Body of pancreas (tissue), 4 donors: ENCODE measurements around the gene HACD1. TPM values are rescaled to one million over a fixed set of nuclear protein-coding genes. Genes with fewer than 3 reads are reported as not detected.

Source experiments
- ATAC-seq: fragments of 150-250 bp; one replicate; pipeline ENCODE4 v1.9.1; 2016
- DNase-seq, 4 donors: peaks; one replicate each; pipeline ENCODE4 v3.0.0-alpha.2; 2019
- H3K27ac ChIP-seq, 4 donors: fragments of 200-600 bp; sonication (generic); 1 replicate in 3 of 4; 2 replicates in 1 of 4; pipeline versions ENCODE4 v1.5.1 to v1.6.1; 2016 to 2019; ENCODE audit warnings: mild to moderate bottlenecking in 1 of 4, mixed read lengths in 1 of 4, moderate library complexity in 1 of 4
- H3K27me3 ChIP-seq, 2 donors: fragments of 200-600 bp; sonication (generic); one replicate each; pipeline ENCODE4 v1.6.0; 2016; ENCODE audit warnings: mild to moderate bottlenecking in 1 of 2
- H3K36me3 ChIP-seq, 2 donors: fragments of 200-600 bp; sonication (generic); replicated peaks in 1 of 2; 2 replicates each; pipeline ENCODE4 v1.5.1; 2016; ENCODE audit warnings: low read depth in 2 of 2; ENCODE audit not compliant: insufficient read depth in 1 of 2
- H3K4me1 ChIP-seq: fragments of 200-600 bp; sonication (generic); one replicate; pipeline ENCODE4 v1.6.0; 2016
- H3K4me3 ChIP-seq, 2 donors: fragments of 200-600 bp; sonication (generic); 1 replicate in 1 of 2; 2 replicates in 1 of 2; pipeline ENCODE4 v1.5.1; 2016 to 2019
- H3K9me3 ChIP-seq, 3 donors: fragments of 200-600 bp; sonication (generic); 1 replicate in 2 of 3; 2 replicates in 1 of 3; pipeline ENCODE4 v1.5.1; 2016
- POLR2A ChIP-seq, 3 donors: fragments of 450-650 bp; IDR thresholded peaks; one replicate each; pipeline ENCODE4 v1.6.1; 2016; ENCODE audit warnings: antibody characterized with exemption in 3 of 3, mild to moderate bottlenecking in 2 of 3
- WGBS, 2 donors: methylation state at CpG; one replicate each; pipeline ENCODE4 v1.1.5; 2017; 5-methylcytosine and 5-hydroxymethylcytosine counted together
- intact Hi-C: fragments of 100-400 bp; cut with DNase I; formaldehyde crosslinking; loops from one replicate; pipeline ENCODE4 v1.15.1; 2023
- total RNA-seq, 2 donors: library from RNA; depleted of rRNA; stranded (reverse); fragments of >200 nt; gene quantifications; one replicate each; pipeline ENCODE4 v1.1.0, GENCODE V29; 2016
- TF ChIP-seq, protein P1 (sequence below), 7 experiments: fragments of 450-650 bp in 4 of 7; fragments of 200-600 bp in 3 of 7; sonication (generic) in 3 of 7; IDR thresholded peaks; one replicate each; pipeline ENCODE4 v1.5.1; 2016 to 2019; ENCODE audit warnings: antibody characterized with exemption in 7 of 7

The HACD1 gene
- total RNA-seq, 2 donors from 2014 or later = 1.0 to 4.9 TPM

DNA sequence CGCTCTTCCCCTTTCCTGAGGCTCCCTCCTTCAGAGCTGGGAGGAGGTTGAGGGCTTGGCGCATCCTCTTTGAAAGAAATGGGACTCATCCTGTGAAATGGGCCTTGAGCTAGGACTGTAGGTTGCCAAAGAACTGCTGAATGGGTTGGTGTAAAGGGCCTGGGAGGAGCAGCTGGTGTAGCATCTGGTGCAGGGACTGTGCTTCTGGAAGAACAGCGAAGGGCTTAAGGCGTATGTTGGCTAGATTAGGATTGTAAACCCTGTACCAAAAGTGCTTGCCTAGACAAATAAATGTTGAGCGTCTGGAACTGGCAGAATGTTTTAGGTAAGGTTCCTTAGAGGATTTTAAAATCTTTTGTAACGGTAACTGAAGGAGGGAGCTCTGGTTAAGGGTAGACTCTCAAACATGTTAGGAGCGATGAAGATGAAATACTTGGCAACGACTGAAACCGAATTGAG is 27.3 kb upstream of the HACD1 start:
- H3K9me3 ChIP-seq = no peaks in the 10 kb centered on the region
- H3K27ac ChIP-seq = peak overlapping the region; percentile 88 to 100 (median 97)
- TF ChIP-seq, protein P1, sequence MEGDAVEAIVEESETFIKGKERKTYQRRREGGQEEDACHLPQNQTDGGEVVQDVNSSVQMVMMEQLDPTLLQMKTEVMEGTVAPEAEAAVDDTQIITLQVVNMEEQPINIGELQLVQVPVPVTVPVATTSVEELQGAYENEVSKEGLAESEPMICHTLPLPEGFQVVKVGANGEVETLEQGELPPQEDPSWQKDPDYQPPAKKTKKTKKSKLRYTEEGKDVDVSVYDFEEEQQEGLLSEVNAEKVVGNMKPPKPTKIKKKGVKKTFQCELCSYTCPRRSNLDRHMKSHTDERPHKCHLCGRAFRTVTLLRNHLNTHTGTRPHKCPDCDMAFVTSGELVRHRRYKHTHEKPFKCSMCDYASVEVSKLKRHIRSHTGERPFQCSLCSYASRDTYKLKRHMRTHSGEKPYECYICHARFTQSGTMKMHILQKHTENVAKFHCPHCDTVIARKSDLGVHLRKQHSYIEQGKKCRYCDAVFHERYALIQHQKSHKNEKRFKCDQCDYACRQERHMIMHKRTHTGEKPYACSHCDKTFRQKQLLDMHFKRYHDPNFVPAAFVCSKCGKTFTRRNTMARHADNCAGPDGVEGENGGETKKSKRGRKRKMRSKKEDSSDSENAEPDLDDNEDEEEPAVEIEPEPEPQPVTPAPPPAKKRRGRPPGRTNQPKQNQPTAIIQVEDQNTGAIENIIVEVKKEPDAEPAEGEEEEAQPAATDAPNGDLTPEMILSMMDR (IDR thresholded peaks at IDR 0.05) = no peak
- no peak for TF ChIP-seq POLR2A (IDR thresholded peaks at IDR 0.05)
- ATAC-seq = peak; percentile 18
- WGBS, 2 donors = 0 to 1% methylated on average over 9 of the region's 9 CpGs
- H3K4me1 ChIP-seq = peaks cover 40% of the 10 kb centered on the region
- intact Hi-C loops = no loop called here
- peak overlapping the region; percentile 58 to 78 for H3K4me3 ChIP-seq
- no peaks in the 10 kb centered on the region for H3K36me3 ChIP-seq
- peak; percentile 27 to 58 (median 40) for DNase-seq
- no peaks in the 10 kb centered on the region for H3K27me3 ChIP-seq

DNA sequence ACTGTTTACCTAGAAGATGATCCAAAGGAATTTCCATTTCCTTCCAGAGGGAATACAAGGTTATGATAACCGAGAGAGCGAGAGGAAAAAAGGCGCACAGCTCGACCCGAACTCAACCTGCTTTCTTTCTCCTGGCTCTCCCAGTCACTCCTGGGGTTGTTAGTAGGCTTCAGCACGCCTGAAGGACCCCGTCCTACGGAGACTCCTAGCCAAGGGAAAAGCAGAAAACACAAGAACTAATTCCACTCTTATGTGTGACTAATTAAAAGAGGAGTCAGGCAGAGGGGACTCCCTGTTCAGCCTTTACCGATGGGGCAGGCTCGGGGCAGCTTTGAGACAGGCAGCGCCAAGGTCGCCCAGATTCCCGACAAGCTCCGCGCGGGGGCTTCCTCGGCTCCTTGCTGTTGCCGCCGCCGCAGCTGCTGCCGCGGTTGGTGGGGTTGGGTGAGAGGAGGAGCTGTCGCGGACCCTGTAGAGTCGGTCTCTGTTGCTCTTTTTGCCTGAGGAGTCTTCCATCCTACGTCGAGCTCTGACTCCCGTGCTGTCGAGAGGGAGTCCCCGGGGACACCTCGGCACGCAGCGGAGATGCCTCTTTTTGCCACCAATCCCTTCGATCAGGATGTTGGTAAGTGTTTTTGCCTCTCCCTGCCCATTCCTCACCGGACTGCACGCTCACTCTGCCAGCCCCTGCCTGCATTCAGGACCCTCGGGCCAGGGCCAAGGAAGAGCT is 26.7 kb upstream of the HACD1 start, which contains the start of gene STAM:
TSS of gene STAM (plus strand) at position 397 of the 730 bp plus-strand sequence. CDS start at position 586, 189 bp downstream.
- H3K9me3 ChIP-seq = no peaks in the 10 kb centered on the region
- peak; percentile 93 for ATAC-seq
- peaks cover 40% of the 10 kb centered on the region for H3K4me1 ChIP-seq
- H3K4me3 ChIP-seq = peak within 1 kb of the TSS; percentile 58 to 78
- 0% methylated on average over 13 to 37 of the region's 37 CpGs for whole genome bisulfite sequencing, 2 donors
- H3K27me3 ChIP-seq = no peaks in the 10 kb centered on the region
- intact Hi-C loops = no loop called here
- TF ChIP-seq, protein P1 (IDR thresholded peaks at IDR 0.05) = no peak
- peak; percentile 66 to 89 (median 84) for TF ChIP-seq POLR2A (IDR thresholded peaks at IDR 0.05)
- no peaks in the 10 kb centered on the region for H3K36me3 ChIP-seq
- peak within 1 kb of the TSS; percentile 88 to 100 (median 97) for H3K27ac ChIP-seq
- DNase-seq = peak; percentile 84 to 90 (median 88)

DNA sequence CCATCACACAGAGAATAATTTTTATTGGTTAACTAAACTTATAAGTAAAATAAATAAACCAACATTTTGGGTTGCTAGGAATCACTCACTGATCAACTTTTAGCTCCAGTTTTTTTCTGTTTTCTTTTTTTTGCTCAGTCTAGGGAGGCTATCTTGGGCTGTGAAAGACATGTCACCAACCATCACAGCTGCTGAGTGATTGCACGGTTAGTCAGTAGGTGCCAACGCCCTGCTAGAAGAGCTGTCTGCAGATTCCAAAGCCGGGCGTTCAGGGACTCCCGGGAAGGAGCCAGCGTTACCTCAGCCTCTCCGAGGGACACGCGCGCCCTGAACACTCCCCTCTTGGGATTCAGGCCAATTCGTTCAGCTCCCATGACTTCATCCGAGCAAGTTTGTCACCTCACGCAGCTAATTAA is 26.2 kb upstream of the HACD1 start:
- intact Hi-C loops = no loop called here
- DNase-seq = peak; percentile 81 to 84 (median 82)

DNA sequence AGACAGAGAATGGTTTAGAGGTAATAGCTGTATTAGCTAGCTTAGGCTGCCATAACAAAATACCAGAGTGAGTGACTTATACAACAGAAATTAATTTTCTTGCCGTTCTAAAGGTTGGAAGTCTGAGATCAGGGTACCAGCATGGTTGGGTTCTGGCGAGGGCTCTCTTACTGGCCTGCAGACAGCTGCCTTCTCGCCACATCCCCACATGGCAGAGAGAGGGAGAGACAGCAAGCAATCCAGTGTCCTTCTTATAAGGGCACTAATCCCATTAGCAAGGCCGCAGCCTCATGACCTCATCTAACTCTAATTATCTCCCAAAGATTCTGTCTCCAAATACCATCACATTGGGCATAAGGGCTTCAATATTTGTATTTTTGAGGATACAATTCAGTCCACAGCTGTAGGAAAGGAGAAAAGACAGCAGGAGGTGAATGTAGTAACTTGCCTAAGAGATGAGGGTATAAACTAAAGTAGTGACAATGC is 23.2 kb upstream of the HACD1 start:
- ATAC-seq (no peak), DNase-seq (no peak)
- Histone ChIP-seq H3K27me3 (no peaks in the 10 kb centered on the region), H3K36me3 (no peaks in the 10 kb centered on the region), H3K9me3 (no peaks in the 10 kb centered on the region), H3K4me1 (peaks cover 16% of the 10 kb centered on the region), H3K4me3 (no peak overlapping the region), H3K27ac (no peak overlapping the region)
- intact Hi-C loops = no loop called here
- WGBS, 2 donors = 98 to 100% methylated on average over 4 of the region's 4 CpGs
- TF ChIP-seq, protein P1 (IDR thresholded peaks at IDR 0.05) = no peak
- TF ChIP-seq POLR2A (IDR thresholded peaks at IDR 0.05) = no peak

More for the DNA sequence above, 26.2 kb upstream of the HACD1 start:
- TF ChIP-seq POLR2A (IDR thresholded peaks at IDR 0.05) = no peak
- TF ChIP-seq, protein P1 (IDR thresholded peaks at IDR 0.05) = no peak
- peak; percentile 87 for ATAC-seq
- WGBS, 2 donors = 0 to 1% methylated on average over 12 to 13 of the region's 13 CpGs
- H3K27ac ChIP-seq = peak overlapping the region; percentile 88 to 100 (median 97)
- H3K27me3 ChIP-seq = no peaks in the 10 kb centered on the region
- H3K36me3 ChIP-seq = no peaks in the 10 kb centered on the region
- peak overlapping the region; percentile 58 to 78 for H3K4me3 ChIP-seq
- no peaks in the 10 kb centered on the region for H3K9me3 ChIP-seq
- H3K4me1 ChIP-seq = peaks cover 40% of the 10 kb centered on the region
